Tibial nerve (tissue), 4 donors: ENCODE measurements around the gene SLC43A3. TPM values are rescaled to one million over a fixed set of nuclear protein-coding genes. Genes with fewer than 3 reads are reported as not detected.

ENCODE experiments used
- DNase-seq, 2 donors: peaks; one replicate each; pipeline ENCODE4 v3.0.0-alpha.2; 2019; ENCODE audit warnings: low spot score in 2 of 2
- H3K27ac ChIP-seq, 4 donors: fragments of 200-600 bp; sonication (generic) in 3 of 4; one replicate each; pipeline ENCODE4 v1.5.1; 2017 to 2019; ENCODE audit warnings: mild to moderate bottlenecking in 1 of 4
- H3K27me3 ChIP-seq, 2 donors: fragments of 200-600 bp; sonication (generic) in 1 of 2; one replicate each; pipeline versions ENCODE4 v1.5.1 to v1.6.0; 2017 to 2019
- H3K36me3 ChIP-seq, 3 donors: fragments of 200-600 bp; sonication (generic); one replicate each; pipeline ENCODE4 v1.5.1; 2018 to 2019
- H3K4me1 ChIP-seq, 4 donors: fragments of 200-600 bp; sonication (generic) in 3 of 4; one replicate each; pipeline ENCODE4 v1.5.1; 2017 to 2019
- H3K4me3 ChIP-seq, 4 donors: fragments of 200-600 bp; sonication (generic) in 3 of 4; one replicate each; pipeline ENCODE4 v1.5.1; 2017 to 2019; ENCODE audit warnings: mild to moderate bottlenecking in 1 of 4, moderate library complexity in 1 of 4
- H3K9me3 ChIP-seq, 4 donors: fragments of 200-600 bp; sonication (generic) in 3 of 4; one replicate each; pipeline ENCODE4 v1.5.1; 2017 to 2019
- CTCF ChIP-seq, 5 experiments: fragments of 200-600 bp in 3 of 5; fragments of 450-650 bp in 2 of 5; sonication (generic) in 3 of 5; IDR thresholded peaks; one replicate each; pipeline ENCODE4 v1.5.1; 2016 to 2019; ENCODE audit warnings: antibody characterized with exemption in 5 of 5, mild to moderate bottlenecking in 3 of 5, moderate library complexity in 2 of 5
- EP300 ChIP-seq, 2 donors: sonication (generic); formaldehyde crosslinking; IDR thresholded peaks; one replicate each; pipeline ENCODE4 v1.6.1; 2017; ENCODE audit warnings: antibody characterized with exemption in 2 of 2, mild to moderate bottlenecking in 1 of 2
- POLR2A ChIP-seq, 2 donors: fragments of 450-650 bp; IDR thresholded peaks; one replicate each; pipeline ENCODE4 v1.6.1; 2017; ENCODE audit warnings: antibody characterized with exemption in 2 of 2, mild to moderate bottlenecking in 2 of 2, moderate library complexity in 2 of 2
- whole genome bisulfite sequencing, 2 donors: methylation state at CpG; one replicate each; pipeline ENCODE4 v1.1.5; 2018; 5-methylcytosine and 5-hydroxymethylcytosine counted together
- total RNA-seq, 4 donors: library from RNA; depleted of rRNA; stranded (reverse); fragments of >200 nt; gene quantifications; one replicate each; pipeline ENCODE4 v1.1.0, GENCODE V29; 2016

Gene SLC43A3
- total RNA-seq, 4 donors from 2014 or later, result 42.2 to 110 (median 94.7) TPM

DNA sequence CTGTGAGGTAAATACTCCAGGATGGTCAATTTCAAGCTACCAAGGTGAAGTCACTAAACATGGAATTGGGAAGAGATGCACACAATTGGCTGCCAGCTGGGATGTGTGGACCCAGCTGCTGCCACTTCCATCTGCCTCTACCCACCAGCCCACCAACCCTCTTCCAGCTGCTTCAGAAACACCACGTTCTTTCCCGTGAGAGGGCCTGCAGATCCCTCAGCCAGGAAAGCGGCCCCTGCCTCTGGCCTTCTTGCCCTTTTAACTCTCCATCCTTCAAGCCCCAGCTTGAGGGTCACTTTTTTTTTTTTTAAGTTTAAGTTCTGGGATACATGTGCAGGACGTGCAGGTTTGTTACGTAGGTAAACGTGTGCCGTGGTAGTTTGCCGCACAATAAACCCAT, 65.9 kb downstream of the SLC43A3 start:
- H3K27ac ChIP-seq, result no peak overlapping the region
- H3K27me3 ChIP-seq, result no peaks in the 10 kb centered on the region
- WGBS, 2 donors, result 87 to 89% methylated on average over 8 of the region's 8 CpGs
- no peaks in the 10 kb centered on the region for H3K36me3 ChIP-seq
- H3K4me3 ChIP-seq, result no peak overlapping the region
- peaks cover 0 to 12% (median 0%) of the 10 kb centered on the region in 4 donors for H3K4me1 ChIP-seq
- TF ChIP-seq CTCF (IDR thresholded peaks at IDR 0.05) (no peak), EP300 (IDR thresholded peaks at IDR 0.05) (no peak), POLR2A (IDR thresholded peaks at IDR 0.05) (no peak)
- H3K9me3 ChIP-seq, result no peaks in the 10 kb centered on the region
- DNase-seq, result no peak

DNA sequence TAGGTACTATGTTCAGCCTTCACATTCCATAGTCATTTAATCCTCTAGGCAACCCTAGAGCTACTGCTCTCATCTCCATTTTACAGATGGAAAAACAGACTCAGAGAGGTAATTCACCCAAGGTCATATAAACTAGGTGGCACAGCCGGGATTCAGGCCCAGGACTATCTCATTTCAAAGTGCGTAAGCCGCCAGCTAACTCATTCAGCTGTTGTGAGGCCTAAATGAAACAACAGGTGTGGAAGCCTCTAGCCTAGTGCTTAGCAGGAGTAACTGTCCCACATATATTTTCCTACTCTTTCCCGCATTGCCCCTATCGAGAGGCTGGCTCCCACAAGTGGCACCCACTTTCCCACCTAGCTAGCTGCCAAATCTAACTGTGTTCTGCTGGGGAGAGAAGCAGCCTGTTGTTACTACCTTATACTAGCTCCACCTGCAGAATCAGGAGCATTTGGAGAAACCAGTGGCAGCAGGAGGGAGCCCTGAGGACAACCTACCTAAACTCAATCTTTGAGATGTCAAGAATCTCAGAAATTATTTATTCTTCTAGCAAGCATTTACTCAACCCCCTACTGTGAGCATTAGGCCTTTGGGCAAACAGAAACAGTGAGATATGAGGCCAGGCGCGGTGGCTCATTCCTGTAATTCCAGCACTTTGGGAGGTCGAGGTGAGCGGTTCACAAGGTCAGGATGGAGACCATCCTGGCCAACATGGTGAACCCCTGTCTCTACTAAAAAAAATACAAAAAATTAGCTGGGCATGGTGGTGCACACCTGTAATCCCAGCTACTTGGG, 66.8 kb downstream of the SLC43A3 start:
- no peaks in the 10 kb centered on the region for H3K27me3 ChIP-seq
- H3K4me1 ChIP-seq, result peaks cover 0 to 12% (median 0%) of the 10 kb centered on the region in 4 donors
- WGBS, 2 donors, result 82 to 86% methylated on average over 9 of the region's 9 CpGs
- DNase-seq, result no peak
- TF ChIP-seq EP300 (IDR thresholded peaks at IDR 0.05), result no peak
- TF ChIP-seq CTCF (IDR thresholded peaks at IDR 0.05), result no peak
- no peak for TF ChIP-seq POLR2A (IDR thresholded peaks at IDR 0.05)
- no peaks in the 10 kb centered on the region for H3K36me3 ChIP-seq
- no peak overlapping the region for H3K27ac ChIP-seq
- H3K9me3 ChIP-seq, result no peaks in the 10 kb centered on the region
- H3K4me3 ChIP-seq, result no peak overlapping the region

DNA sequence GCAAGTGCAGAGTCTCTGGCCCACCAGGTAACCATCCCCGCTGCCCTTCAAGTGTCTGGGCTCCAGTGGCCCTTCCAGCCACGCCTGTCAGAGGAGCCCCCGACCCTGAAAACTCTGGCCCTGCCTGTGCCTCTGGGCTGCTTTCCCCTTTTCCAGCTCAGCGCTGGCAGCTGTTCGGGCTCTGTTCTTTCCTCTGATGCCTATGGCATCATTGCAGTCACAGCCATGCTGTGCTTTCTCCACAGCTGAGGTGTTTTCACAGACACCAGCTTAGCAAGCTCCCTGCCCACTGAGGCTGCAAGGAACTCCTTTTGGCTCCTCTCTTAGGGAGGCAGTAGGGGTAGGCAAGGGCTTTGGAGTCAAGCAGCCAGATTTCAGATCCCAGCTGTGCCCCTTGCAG, 67.5 kb downstream of the SLC43A3 start:
- Histone ChIP-seq H3K9me3 (no peaks in the 10 kb centered on the region), H3K4me1 (peaks cover 0 to 12% (median 0%) of the 10 kb centered on the region in 4 donors), H3K27ac (no peak overlapping the region), H3K36me3 (no peaks in the 10 kb centered on the region), H3K27me3 (no peaks in the 10 kb centered on the region), H3K4me3 (no peak overlapping the region)
- 86 to 97% methylated on average over 5 of the region's 5 CpGs for WGBS, 2 donors
- TF ChIP-seq EP300 (IDR thresholded peaks at IDR 0.05) (no peak), POLR2A (IDR thresholded peaks at IDR 0.05) (no peak), CTCF (IDR thresholded peaks at IDR 0.05) (no peak)
- no peak for DNase-seq

- H3K27ac ChIP-seq, result no peak overlapping the region
- H3K9me3 ChIP-seq, result no peaks in the 10 kb centered on the region
- no peaks in the 10 kb centered on the region for H3K27me3 ChIP-seq
- H3K4me1 ChIP-seq, result peaks cover 0 to 12% (median 0%) of the 10 kb centered on the region in 4 donors
- TF ChIP-seq POLR2A (IDR thresholded peaks at IDR 0.05) (no peak), EP300 (IDR thresholded peaks at IDR 0.05) (no peak), CTCF (IDR thresholded peaks at IDR 0.05) (no peak)
- WGBS, 2 donors, result 61 to 78% methylated on average over 2 to 9 of the region's 9 CpGs
- H3K4me3 ChIP-seq, result no peak overlapping the region
- no peak for DNase-seq
- H3K36me3 ChIP-seq, result no peaks in the 10 kb centered on the region
Measured at GRCh38 chr11:57358991-57359390, 67.9 kb downstream of the SLC43A3 start.

GRCh38 chr11:57358543-57358961, 68.4 kb downstream of the SLC43A3 start:
- H3K4me3 ChIP-seq, result no peak overlapping the region
- H3K9me3 ChIP-seq, result no peaks in the 10 kb centered on the region
- no peaks in the 10 kb centered on the region for H3K36me3 ChIP-seq
- no peak overlapping the region for H3K27ac ChIP-seq
- TF ChIP-seq EP300 (IDR thresholded peaks at IDR 0.05), result no peak
- TF ChIP-seq POLR2A (IDR thresholded peaks at IDR 0.05), result no peak
- TF ChIP-seq CTCF (IDR thresholded peaks at IDR 0.05), result no peak
- 67% methylated on average over 9 of the region's 9 CpGs for WGBS, 2 donors
- H3K4me1 ChIP-seq, result peaks cover 0 to 14% (median 0%) of the 10 kb centered on the region in 4 donors
- no peaks in the 10 kb centered on the region for H3K27me3 ChIP-seq
- DNase-seq, result no peak
